Stimulated activated CD4-positive, alpha-beta T cell treated with anti-CD3 and anti-CD28 coated beads, Interleukin-15, amount 100 ng/mL, for 1 hour (primary cell): ENCODE results near the gene DCDC1.

Experiments
- DNase-seq, 2 donors: peaks; one replicate each; pipeline ENCODE4 v3.0.0-alpha.2; 2020; ENCODE audit warnings: low read depth in 1 of 2, low spot score in 1 of 2

Gene DCDC1

DNA sequence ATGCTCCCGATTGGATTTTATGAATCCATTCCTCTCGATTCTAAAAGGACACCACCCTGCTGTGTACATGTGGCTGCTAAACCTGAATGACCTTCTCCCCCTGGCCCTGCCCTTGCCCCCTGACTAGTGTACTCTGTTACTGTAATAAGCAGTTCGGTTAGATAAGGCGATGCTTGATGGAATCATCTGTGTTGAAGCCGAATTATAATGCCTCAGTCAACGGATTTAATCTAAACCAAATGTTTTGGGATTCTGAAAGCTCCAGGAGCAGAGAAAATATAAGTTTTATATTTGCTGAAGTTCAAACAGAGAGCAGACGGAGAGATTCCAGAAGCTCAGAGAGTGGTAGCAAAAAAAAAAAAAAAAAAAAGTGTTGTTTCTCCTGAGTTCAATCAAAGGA lies 508.0 kb downstream of the DCDC1 start:
- DNase-seq: no peak

DNA sequence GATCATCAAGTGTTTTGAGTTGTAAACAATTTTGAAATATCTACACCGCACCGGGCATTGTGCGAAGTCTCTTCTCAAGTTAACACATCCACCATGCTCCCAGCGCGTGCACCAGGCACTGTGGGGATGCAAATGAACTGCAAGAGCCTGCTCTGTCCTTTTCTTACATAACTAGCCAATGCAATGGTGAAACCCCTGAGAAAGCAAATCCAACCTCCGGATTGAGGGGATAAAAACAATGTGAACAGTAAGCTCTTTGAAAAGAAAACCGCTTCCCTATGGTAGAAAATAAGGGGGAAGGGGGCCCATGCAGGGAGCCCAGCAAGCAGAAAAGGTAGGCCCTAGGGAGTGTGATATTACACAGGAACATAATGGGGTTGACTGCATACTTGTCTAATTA lies 508.5 kb downstream of the DCDC1 start:
- no peak for DNase-seq

DNA sequence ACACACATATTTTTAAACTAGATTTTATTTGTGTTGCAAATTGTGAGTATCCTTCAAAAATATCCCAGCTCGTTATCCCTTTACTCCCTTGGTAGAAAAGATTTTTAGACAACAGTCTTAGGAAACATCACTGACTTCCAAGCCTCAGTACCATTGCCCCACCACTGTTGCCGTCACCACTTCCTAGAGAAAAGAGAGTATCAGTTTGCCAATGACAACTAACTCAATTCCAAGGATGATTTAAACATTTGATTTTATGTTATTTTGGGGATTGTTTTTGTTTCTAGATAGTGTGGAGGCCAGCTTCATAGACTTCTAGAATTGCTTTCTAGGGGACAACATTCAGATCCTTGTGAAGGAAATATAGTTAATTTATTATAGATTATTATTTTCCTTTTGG lies 509.4 kb downstream of the DCDC1 start:
- DNase-seq: no peak

DNA sequence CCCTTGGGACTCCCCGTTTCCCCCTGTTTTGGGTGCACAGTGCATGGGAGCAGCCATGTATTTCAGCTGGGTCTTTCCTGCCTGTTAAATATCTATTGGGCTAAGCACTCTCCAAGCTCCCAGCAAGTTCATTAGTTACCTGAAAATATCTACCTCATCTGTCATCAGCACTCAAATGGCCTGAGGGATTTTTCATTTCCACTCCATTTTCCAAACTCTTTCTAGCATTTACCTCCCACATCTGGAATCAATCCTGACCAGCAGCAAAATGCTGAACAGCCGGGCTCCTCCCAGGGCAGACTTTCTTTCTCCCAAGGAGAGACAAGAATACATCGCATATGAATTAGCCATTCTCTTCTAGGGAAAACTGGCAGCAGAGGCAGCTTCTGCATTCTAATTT lies 509.9 kb downstream of the DCDC1 start:
- DNase-seq: no peak

DNA sequence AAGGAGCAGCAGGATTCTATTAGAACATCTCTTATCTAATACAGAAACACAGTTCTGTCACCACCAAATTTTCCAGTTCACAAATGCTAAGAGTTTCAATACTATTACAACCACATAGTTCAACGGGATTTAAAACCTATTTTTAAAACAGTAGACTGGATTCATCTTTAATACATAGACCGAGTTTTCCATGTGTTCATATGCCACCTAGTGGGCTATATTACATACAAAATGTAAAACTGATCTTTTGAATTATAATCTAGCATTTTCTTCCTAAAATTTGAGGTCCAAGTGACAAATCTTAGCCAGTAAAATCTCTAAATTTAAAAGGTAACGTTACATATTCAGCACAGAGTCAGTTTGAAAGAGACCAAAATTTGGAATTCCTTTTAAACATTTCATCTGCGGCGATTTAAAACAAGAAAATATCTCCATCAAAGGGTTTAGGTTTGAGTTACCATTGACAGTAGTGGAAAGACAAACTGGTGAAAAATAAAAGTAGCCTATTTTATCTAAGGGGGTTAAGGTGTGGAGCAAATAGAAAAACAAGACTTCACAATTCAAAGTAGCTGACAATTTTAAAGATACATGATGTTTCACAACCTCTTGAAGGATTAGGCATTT lies 514.0 kb downstream of the DCDC1 start:
- no peak for DNase-seq

DNA sequence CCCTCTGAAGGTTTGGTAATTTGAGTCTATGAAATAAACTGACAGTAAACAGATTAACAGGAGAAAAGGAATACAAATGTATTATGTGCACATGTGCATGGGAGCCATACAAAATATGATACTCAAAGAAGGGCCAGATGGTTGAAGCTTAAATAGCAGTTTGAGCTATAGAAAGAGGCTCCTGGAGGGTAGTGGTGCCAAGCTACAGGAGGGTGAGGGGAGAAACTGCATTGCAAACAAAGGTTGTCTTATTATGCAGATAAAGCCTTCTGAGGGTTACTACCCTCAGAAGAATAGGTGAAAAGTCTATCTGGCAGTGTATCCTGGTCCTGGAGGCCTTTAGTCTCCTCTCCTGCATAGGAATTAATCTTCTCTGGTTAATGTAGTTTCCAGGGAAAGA lies 516.1 kb downstream of the DCDC1 start:
- no peak for DNase-seq

DNA sequence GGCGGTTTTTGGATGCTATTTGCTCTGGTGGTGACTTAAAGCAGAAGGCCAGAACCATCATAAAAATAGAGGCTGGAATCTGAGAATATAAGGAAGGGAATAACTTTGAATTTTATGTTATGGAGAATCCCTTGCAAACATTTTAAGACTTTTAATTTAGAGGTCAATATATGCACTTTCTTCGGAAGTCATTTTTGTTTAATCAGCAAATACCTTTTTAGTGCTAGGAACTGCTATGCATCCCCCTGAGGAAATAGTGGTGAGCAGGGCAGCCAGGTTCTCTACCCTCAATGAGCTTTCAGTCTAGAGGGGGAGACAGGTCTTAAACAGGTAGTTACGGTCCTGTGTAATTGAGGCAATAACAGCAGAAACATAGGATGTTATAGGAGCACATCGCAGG lies 516.9 kb downstream of the DCDC1 start:
- no peak for DNase-seq

DNA sequence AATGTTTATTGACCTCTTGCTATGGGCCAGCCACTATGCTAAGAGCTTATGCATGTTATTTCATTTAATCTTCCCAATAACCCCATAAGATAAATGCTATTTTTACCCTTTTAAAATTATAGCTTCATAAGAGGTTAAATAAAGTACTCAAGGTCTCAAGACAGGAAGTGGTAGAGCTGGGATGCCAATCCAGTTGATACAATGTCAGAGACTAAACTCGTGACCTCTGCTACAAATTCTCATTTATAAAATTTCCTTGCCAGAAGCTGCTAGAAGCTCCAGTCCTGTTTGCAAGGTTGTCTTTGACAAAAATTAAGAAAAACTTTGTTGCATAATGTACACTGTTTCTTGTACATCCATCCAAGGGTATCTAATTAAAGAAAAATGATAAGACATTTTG lies 517.4 kb downstream of the DCDC1 start:
- no peak for DNase-seq

DNA sequence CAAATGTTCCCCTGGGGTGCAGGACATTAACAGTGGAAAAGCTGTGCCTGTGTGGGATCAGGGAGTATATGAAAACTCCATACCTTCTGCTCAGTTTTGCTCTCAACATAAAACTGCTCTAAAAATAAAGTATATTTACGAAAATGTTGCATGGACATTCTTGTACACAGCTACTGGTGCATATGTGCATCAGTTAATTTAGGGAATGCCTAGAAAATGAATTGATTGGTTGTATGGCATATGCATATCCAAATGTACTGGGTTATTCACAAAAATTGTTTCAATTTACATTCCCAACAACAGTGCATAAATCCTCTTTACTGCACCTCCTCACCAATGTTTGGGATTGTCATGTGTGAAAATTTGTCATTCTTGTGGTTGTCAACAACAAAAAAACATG lies 532.3 kb downstream of the DCDC1 start:
- DNase-seq: no peak

DNA sequence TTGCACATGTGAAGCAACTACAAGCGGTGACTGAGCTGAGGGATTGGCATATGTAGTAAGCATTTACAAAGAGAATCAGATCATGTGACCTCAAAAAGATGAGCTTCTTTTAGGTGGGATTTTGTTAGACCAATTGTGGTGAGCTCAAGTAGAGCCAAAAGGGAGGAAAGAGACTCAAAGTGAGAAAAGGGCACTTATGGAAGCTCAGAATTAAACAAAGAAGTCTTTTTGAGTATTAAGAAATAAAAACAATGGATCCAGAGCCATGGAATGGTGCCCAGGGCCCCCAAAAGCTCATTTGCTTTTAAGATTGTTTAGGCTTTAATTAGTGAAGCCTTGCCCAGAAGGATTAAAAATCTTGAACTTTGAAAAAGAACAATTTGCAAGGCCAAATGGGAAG lies 536.7 kb downstream of the DCDC1 start:
- DNase-seq: no peak

DNA sequence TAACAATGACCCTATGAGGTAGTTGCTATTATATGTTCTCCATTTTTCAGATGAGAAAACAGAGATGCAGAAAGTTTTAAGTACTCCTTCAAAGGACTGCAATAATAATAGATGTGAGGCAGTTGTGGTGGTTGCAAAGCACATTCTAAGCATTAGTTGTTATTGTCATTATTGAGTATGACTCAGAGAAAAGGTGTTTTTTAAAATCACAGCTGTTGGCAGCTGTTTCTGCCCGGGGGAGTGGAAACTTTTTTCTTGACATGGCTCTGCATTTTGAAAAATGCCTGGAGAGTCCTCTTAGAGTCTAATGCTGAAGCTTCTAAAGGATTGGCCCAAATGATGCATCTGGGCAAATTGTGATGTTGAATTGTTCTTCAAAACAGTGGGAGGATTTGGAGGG lies 538.9 kb downstream of the DCDC1 start:
- no peak for DNase-seq

DNA sequence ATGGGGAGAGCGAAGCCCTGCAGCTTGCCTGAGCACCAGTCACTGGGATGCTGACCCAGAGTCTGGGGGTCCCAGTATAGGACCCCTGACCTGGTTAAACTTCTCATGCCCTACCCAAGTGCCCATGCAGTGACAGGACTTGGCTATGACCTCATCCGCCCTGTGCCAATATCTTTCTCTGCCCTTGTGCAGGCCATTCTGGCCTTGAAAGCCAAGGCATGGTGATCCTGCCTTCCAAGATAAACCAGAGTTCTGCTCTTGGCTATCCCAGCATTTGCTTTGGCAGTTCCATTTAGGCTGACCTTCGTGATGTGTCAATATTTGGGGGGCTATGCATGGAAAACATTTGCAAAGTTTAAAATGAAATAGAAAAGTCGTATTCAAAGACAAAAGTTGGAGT lies 542.6 kb downstream of the DCDC1 start:
- no peak for DNase-seq

DNA sequence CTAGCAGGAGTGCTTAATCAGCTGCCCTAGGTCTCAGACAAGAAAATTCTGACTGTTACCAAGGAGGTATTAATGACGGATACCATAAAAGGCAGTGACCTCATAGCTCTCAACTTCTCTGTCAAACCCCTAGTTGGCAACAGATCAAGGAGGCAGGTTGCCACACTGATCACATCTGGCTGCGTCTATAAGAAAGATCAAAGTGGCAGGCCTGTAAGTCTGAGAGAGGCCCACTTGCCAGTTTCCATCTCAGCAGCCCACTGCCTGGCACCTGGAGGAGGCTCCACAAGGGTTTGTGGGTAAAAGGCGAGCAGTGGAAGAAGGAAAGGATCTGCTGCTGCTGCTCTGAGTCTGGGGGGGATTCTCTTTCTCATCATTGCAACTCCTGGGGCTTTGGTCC lies 543.8 kb downstream of the DCDC1 start:
- DNase-seq: no peak

DNA sequence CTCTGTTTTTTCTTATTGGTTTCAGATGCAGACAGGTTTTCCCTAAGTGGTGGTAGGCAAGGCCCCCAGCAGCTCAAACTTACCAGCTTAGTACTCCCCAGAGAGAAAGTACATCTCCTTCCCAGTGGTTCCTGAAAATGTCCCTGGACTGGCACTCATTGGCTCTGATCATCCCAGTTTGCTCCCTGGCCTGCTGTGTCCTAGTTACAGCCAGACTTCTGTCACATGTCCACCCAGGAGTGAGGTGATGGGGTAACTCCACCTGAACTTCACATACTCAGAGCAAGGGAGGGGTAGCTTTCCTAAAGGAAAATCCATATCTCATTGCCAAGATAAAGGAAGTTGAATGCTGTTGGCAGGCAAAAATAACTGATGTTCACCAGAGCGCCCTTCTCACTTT lies 546.4 kb downstream of the DCDC1 start:
- no peak for DNase-seq

DNA sequence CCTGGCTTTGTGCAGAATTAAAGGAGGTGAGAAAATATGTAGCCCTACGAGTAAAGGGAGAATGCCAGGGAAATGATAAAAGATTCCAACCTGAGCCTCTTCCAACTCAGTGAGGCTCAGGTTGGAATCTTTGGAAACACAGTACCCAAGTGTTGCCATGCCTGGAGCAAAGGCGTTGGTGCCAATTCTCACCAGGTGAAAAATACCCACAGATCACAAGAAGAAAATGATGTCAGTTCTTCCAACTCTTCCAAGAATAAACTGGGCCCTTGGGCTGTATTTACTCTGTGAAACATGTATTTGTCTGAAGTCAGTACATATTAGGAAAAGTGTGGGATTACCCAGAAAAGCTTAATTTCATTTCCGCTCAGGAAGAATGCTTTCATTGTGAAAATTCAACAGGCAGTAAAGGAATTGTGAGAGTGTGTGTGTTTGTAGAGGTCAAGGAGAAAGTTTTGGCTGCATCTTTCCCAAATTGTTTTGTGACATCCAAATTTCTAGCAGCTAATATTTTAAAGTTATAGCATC lies 548.0 kb downstream of the DCDC1 start:
- DNase-seq: no peak

DNA sequence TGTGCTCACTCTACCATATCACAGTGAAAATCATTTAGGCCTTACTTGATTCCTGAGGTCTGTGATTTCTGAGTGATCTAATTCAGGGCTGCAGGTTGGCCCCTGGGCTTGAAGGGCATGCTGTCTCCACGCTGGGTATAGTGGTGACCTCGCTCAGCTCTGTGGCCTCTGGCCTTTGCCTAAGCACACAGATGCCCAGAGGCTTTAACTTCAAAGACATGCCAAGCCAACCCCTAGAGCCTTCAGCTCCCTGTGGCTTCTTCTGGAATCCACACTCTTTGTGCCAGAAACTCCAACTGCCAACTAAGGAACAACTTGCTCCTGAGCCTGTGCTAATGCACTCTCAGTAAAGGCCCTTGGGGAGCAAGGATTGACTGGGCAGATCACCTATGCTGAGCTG lies 550.8 kb downstream of the DCDC1 start:
- no peak for DNase-seq

DNA sequence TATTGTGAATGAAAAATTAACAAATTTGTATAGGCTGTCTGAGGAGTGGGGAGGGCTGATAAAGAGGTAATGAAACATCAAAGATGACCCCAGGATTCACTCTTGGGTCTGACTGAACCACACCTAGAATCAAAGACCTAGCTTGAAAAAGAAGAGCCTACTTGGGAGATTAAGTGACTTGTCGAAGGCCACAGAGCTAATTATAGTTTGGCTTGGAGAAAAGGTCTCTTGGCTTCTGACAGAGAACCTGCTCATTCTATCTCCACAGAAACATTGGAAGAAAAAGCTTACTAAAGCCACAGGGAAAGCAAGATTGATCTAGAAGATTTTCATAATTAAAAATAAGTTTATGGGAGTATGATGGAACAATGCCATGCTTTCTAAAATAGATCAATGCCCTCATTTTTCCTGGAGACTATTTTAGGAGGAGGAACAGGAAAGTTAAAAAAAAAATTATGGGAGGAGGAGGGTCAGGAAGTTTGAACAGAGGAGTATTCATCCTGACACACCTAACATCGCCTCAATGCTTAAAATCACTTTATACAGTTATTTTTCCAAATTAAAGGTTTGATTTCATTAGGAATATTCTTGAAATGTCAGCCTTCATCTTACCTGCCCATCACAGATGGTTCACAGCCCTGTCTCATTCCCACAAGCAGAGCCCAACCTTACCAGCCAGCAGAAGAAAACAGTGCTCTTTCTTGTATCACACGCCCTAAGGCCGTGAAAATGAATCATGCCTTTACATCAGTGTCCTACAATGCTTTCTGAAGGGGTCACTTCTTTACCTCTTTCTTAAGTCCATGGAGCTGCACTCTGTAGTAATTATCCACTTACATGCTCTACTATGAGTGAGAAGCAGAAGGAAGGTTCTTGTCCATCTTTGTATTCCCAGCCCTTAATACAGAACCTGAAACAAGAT lies 552.3 kb downstream of the DCDC1 start:
- DNase-seq: no peak

DNA sequence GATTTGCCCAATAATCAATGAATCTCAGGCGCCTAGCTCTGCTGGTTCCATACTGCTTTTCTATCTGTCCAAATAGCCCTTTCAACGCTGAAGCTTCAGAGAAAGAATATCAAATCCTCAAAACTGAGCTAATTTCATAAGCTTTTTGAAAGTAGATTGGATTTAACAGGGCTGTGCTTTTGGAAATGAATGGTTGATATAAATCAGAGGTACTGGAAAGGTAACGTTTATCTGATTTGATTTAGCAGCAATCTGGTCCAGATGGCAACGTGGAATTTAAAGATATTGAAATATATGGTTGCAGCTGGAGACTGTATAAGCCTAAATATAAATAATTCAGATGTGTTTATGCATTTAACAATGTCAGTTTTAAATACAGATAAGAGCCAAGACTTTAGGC lies 553.9 kb downstream of the DCDC1 start:
- no peak for DNase-seq

DNA sequence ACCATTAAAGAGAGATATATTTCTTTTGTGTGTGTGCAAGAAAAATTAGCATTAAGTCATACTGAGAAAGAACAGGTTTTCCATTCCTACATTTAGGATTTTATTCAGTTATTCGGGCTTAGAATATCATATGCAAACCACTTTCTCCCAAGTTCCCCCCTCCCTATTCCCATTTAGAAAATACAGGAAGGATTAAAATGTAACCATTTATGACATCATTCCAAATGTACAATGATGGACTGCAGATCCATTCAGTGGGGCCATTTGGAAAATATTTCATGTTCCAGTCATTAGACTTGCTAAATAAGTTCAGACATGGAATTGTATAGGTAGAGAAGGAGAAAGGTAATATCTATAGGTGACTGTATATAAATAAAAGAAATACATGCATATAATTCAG lies 554.8 kb downstream of the DCDC1 start:
- DNase-seq: no peak
